ENCODE results near the gene TRIM44.

GRCh38 chr11:35717043-35717442 is 54.5 kb downstream of the TRIM44 start:
- TF ChIP-seq CTCF (IDR thresholded peaks at IDR 0.05; ENCODE audit: extremely low read depth in 1 of 2, insufficient read depth in 1 of 2, low read depth in 1 of 2, low read length in 2 of 2) (no peak), FOS (IDR thresholded peaks at IDR 0.05; ENCODE audit: borderline replicate concordance, insufficient read depth, low read length) (no peak)
